T-helper 2 cell (primary cell): ENCODE measurements around the gene MAMDC2.
"Not testable (repeated sequence)": the region's sequence is repeated elsewhere in the genome, so short reads cannot be mapped to it uniquely, and the experiment has no call there.

Source experiments
- DNase-seq, 5 experiments: peaks; one replicate each; pipeline versions ENCODE4 v3.0.0 to v3.0.0-alpha.2; 2012 to 2022

The MAMDC2 gene

GRCh38 chr9:70143394-70144130, 99.9 kb downstream of the MAMDC2 start:
- no peak for DNase-seq

GRCh38 chr9:70144131-70144503, 100.5 kb downstream of the MAMDC2 start:
- no peak for DNase-seq

DNA sequence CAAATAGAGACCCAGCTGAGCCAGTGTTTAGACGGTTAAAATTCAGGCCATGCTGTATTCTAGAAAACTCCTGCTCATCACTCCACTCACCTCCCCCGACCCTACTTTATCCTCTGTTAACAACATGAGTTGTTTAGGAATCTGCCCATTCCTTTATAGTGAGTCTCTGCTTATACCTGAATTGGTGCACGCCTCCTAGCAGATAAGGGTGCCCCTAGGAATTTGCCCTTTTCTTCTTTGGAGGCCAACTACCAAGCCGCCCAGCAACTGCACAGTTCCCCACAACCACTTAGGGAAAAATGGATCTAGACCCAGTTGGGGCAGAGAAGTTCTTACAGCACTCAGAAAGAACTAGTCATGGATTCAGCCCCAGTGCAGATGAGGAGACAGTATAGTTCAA, 102.3 kb downstream of the MAMDC2 start:
- no peak for DNase-seq

DNA sequence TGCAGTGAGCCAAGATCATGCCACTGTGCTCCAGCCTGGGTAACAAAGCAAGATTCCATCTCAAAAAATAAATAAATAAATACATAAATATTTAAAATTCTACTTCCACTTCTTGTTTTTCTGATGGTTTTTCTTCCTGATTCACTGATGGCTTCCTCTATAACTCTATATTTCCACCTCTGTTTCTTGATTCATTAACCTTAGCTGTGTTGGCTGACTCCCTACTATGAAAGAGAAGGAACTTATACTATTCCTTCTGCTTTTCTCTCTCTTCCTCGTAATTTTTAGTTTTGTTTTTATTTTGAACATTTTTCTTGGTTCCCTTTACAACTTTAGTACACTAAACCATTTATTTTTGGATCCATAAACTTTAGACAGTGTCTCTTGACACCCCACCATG, 103.5 kb downstream of the MAMDC2 start:
- DNase-seq = no peak

DNA sequence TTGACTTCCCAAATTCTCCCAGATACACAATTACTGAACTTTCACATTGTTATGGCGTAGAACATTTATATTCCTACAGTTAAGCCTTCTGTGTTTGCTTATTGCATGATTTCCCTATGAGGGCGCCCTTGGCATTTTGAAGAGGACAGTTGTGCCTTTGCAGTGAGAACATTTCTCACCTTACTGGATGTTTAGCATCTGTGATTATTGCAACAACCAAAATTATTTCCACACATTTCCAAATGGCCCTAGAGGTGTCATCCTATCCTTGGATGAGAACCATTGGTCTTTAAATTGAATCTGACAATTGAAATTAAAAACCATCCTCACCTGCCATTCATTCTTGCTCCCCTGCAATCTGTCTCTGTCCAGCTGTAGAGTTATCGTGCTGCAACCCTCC, 104.0 kb downstream of the MAMDC2 start:
- no peak for DNase-seq

DNA sequence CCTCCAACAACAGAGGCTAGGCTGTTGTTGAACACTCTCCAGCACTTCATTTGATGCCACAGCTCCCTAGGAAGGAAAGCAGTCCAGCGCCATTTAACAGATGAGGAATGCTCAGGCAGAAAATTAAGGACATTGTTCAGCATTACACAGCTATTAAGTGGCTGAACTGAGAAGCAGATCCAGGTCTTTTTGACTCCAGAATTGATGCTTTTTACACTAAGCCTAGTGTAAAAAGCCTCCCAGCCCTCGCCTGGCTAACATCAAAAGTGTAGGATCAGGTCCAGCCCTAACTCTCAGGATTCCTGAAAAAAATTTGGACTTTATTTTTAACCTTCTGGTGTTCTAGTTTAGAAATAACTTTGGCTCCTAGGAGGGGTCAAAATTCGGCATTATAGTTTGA, 108.7 kb downstream of the MAMDC2 start:
- DNase-seq = no peak

GRCh38 chr9:70156729-70157128, 113.1 kb downstream of the MAMDC2 start:
- DNase-seq = no peak

- DNase-seq = no peak
Observed at GRCh38 chr9:70159630-70160029, 116.0 kb downstream of the MAMDC2 start.

DNA sequence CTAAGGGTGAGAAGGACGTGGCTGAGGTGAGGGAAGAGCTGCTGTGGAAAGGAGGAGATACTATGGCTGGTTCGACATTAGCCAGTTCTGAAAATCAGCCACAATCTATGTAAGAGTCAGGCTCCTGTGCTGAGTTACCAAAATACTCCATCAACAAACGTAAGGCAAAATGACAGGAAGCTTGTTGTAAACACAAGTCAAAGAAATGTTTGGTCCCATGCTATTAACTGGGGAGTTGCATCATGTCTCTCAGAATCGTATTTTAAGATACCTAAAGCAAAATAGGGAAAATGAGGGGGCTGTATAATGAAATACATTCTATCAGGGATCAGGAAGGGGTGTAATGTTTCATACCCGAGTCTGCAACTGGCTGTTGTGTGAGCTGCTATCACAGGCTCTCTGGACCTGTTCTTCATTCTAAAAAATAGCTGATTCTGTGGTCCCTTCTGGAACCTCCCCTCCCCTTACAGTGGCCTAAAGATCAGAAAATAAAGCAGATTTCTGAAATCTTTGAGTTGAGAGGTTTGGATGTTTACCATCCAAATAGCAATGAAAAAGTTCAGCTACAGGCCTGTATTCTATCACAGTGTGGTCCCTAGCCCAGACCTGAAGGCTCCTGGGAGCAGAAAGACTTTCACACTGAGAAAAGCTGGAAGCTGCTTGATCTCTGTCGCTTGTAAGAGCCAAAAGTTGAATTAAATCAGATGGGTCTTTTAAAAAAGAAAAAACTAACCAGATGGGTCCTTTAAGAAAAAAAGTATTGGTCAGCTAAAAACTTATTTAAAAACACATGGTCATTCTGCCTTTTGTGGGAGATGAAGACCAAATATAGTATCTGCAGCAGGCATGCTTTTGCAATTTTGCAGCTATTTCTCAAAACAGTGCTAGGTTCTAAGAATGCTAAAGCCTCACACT, 117.3 kb downstream of the MAMDC2 start:
- no peak for DNase-seq

DNA sequence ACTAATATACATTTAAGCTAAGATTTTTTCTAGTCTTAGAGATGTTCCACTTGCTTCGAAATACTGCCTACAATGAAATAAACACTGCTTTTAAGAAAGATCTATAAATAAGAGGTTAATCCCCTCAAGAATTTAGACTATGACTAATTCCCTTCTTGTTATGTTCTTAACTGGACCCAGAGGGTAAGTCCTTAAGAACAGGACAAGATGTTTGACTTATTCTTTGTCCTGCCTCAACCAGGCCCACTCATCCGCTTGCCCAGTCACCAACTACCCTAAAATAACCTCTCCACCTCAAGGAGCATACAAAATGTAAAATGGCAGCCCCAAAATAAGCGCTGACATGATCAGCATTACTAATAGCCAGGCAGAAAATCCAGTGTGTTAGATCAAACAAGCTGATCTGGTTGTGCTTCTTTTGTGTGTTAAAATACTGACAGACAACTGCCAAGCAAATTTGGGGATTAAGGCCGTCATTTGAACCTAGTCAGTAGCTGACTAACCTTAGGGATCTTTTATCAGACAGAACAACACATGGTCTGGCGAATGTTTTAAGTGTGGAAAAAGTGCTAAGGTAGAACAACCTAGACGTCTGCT, 121.5 kb downstream of the MAMDC2 start:
- no peak for DNase-seq

DNA sequence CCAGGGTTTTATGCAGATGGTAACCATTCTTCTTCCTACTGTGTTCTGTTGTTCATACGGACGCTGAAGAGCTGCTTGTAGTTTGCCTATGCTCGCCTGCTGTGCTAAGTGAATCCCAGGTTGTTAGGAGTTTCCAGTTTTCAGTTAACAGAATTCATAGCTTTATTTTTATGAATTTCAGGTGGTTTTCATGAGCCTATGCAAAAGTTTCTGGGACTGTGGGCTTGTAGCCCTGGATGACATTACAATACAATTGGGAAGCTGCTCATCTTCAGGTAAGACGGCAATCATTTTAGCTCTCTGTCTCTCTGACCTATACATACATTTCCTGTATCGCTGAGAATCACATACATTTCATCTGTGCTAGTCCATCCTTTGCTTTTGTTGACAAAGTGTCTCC, 124.9 kb downstream of the MAMDC2 start:
- DNase-seq = no peak

DNA sequence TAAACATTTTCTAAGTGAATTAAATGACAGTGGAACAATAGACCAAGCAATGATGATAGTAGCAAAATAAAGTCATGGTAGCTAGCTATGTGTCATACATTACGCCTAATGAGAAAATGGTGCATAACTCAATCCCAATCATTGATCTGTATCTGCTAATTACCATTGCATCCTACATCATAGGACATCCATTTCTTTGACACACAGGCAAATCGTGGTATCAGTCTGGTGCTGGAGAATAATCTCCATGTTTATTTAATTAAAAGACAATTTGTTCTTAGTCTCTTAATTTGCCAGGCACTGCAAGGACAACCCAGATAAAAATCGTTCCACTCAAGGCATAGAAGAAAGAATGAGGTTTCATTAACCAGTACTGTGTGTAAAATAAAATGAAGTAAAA, 125.6 kb downstream of the MAMDC2 start:
- DNase-seq = no peak

GRCh38 chr9:70170151-70170790, 126.6 kb downstream of the MAMDC2 start:
- no peak for DNase-seq

- no peak for DNase-seq
Observed at GRCh38 chr9:70172532-70172931, 128.9 kb downstream of the MAMDC2 start.

- DNase-seq = no peak
Observed at GRCh38 chr9:70177121-70177520, 133.5 kb downstream of the MAMDC2 start.

DNA sequence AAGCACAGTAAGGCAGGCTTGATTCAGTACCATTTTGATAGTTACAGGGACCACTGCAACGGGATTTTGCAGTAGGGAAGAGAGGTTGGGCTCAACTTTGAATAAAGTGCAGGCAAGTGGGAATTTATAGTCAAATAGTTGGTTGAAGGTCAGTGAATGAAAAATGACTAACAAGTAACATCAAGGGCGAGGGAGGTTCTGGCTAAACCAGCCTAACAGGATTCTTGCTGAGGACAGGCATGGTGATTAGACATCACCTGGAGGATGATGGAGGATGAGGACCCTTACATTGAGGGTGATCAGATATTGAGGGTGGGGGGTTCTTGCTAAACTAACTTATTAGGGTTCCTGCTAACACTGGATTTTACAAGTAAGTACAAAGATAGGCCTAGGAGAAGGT, 149.1 kb downstream of the MAMDC2 start:
- DNase-seq = no peak

- DNase-seq = no peak
Observed at GRCh38 chr9:70195456-70195855, 151.8 kb downstream of the MAMDC2 start.

- no peak for DNase-seq
Observed at GRCh38 chr9:70197216-70198044, 153.8 kb downstream of the MAMDC2 start.

- not testable (repeated sequence) for DNase-seq
Observed at GRCh38 chr9:70204743-70205142, 161.1 kb downstream of the MAMDC2 start.

- DNase-seq = no peak
Observed at GRCh38 chr9:70205366-70206020, 161.8 kb downstream of the MAMDC2 start.

DNA sequence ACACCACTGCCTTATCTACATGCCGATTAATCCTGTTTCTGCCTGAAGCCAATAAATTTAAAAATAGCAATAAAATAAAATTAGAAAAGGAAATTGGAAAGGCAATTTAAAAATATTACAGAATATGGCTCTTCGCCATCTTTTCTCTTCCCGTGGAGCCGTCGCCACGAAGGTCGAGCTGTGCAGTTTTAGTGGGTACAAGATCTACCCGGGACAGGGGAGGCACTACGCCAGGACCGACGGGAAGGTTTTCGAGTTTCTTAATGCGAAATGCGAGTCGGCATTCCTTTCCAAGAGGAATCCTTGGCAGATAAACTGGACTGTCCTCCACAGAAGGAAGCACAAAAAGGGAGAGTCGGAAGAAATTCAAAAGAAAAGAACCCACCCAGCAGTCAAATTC, 173.4 kb downstream of the MAMDC2 start:
- no peak for DNase-seq

- no peak for DNase-seq
Observed at GRCh38 chr9:70218767-70219166, 175.1 kb downstream of the MAMDC2 start.
